Astrocyte (in vitro differentiated cells and primary cell): Measurements from ENCODE around the gene FGD2.

Experiments used
- EZH2 ChIP-seq: IDR thresholded peaks from 2 replicates; pipeline ENCODE4 v1.6.1; 2012; ENCODE audit warnings: mild to moderate bottlenecking, low read length, inconsistent platforms; ENCODE audit not compliant: insufficient read depth
- TF ChIP-seq, protein P1 (sequence below): IDR thresholded peaks from 2 replicates; pipeline ENCODE4 v1.5.1; 2011; ENCODE audit warnings: low read depth, mild to moderate bottlenecking, inconsistent platforms, low read length, moderate library complexity; ENCODE audit not compliant: insufficient read depth

- TF ChIP-seq, protein P1, sequence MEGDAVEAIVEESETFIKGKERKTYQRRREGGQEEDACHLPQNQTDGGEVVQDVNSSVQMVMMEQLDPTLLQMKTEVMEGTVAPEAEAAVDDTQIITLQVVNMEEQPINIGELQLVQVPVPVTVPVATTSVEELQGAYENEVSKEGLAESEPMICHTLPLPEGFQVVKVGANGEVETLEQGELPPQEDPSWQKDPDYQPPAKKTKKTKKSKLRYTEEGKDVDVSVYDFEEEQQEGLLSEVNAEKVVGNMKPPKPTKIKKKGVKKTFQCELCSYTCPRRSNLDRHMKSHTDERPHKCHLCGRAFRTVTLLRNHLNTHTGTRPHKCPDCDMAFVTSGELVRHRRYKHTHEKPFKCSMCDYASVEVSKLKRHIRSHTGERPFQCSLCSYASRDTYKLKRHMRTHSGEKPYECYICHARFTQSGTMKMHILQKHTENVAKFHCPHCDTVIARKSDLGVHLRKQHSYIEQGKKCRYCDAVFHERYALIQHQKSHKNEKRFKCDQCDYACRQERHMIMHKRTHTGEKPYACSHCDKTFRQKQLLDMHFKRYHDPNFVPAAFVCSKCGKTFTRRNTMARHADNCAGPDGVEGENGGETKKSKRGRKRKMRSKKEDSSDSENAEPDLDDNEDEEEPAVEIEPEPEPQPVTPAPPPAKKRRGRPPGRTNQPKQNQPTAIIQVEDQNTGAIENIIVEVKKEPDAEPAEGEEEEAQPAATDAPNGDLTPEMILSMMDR, result no peak
- TF ChIP-seq EZH2, result no peak
Observed at GRCh38 chr6:36976931-36977330, 28.5 kb upstream of the FGD2 start.
